Activated B cell treated with CpG ODN at 0.5 μM for 24 hours (primary cell): Measurements from ENCODE around the gene GRAMD2B. TPM values are rescaled to one million over a fixed set of nuclear protein-coding genes. Genes with fewer than 3 reads are reported as not detected.

ENCODE experiments used
- ATAC-seq: fragments of 200-7000 bp; cut with Tn5 transposase; one replicate; pipeline ENCODE4 v1.10.0; 2021; ENCODE audit warnings: low read depth, mild to moderate bottlenecking, moderate library complexity
- CTCF ChIA-PET: fragments of 350-600 bp; sonication (Branson Sonifier 250); formaldehyde crosslinking; loops from one replicate; lab custom pipeline; 2021; ENCODE audit warnings: antibody characterized with exemption; lab: Charles Lee
- POLR2A ChIA-PET: fragments of 350-600 bp; sonication (Branson Sonifier 250); formaldehyde crosslinking; loops from one replicate; lab custom pipeline; 2021; ENCODE audit warnings: antibody characterized with exemption; lab: Charles Lee
- DNase-seq: peaks from one replicate; pipeline ENCODE4 v3.0.0; 2022
- H3K27ac Mint-ChIP-seq: one replicate; pipeline ENCODE4 v1.8.0; 2020; ENCODE audit warnings: mixed read lengths
- H3K27me3 Mint-ChIP-seq: one replicate; pipeline ENCODE4 v1.8.0; 2021; ENCODE audit warnings: mixed read lengths
- H3K36me3 Mint-ChIP-seq: one replicate; pipeline ENCODE4 v1.8.0; 2021; ENCODE audit warnings: low read depth, mixed read lengths
- H3K4me1 Mint-ChIP-seq: one replicate; pipeline ENCODE4 v1.8.0; 2021; ENCODE audit warnings: mixed read lengths
- H3K4me3 Mint-ChIP-seq: one replicate; pipeline ENCODE4 v1.8.0; 2020; ENCODE audit warnings: mild to moderate bottlenecking, mixed read lengths
- H3K9me3 Mint-ChIP-seq: one replicate; pipeline ENCODE4 v1.8.0; 2020; ENCODE audit warnings: mixed read lengths
- CTCF ChIP-seq: fragments of 200-600 bp; IDR thresholded peaks from one replicate; pipeline ENCODE4 v1.8.0; 2022; ENCODE audit warnings: antibody characterized with exemption, mild to moderate bottlenecking
- intact Hi-C: fragments of 100-400 bp; cut with micrococcal nuclease; formaldehyde crosslinking; loops from one replicate; pipeline ENCODE4 v1.15.1; 2024
- total RNA-seq: library from RNA; stranded (reverse); gene quantifications from 2 replicates; pipeline ENCODE4 v1.2.3, GENCODE V29; 2022

Gene GRAMD2B
- total RNA-seq, 1 donor from 2014 or later: 4.9 TPM

DNA sequence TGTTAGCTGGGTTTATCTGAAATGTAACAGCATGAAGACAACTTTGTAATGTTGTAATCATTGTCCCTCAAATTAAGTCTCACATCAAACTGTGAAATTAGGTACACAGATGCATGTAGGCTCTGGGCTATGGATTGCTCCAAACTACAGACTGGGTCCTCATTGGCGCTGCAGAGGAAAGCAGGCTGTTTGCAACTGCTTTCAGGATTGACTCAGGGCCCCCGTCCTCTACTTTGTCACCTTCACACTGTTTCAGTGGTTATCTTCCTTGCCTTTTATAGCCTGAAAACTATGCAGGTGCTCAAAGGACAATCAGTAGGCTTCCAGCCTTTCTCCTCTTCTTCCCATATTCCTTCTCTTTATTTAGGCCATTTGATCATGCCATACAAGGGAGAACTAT is 18.0 kb downstream of the GRAMD2B start:
- H3K36me3 Mint-ChIP-seq: peaks cover 2% of the 10 kb centered on the region
- ChIA-PET CTCF (no interaction called here), POLR2A (no interaction called here)
- intact Hi-C loops: no loop called here
- ATAC-seq (no peak), DNase-seq (no peak)
- no peaks in the 10 kb centered on the region for H3K27me3 Mint-ChIP-seq
- TF ChIP-seq CTCF: no peak
- H3K4me1 Mint-ChIP-seq: no peaks in the 10 kb centered on the region
- no peak overlapping the region for H3K27ac Mint-ChIP-seq
- H3K9me3 Mint-ChIP-seq: no peaks in the 10 kb centered on the region
- no peak overlapping the region for H3K4me3 Mint-ChIP-seq

GRCh38 chr5:126443374-126443851 is 20.2 kb downstream of the GRAMD2B start:
- Mint-ChIP-seq H3K4me1 (no peaks in the 10 kb centered on the region), H3K9me3 (no peaks in the 10 kb centered on the region), H3K27me3 (no peaks in the 10 kb centered on the region), H3K4me3 (no peak overlapping the region), H3K36me3 (no peaks in the 10 kb centered on the region), H3K27ac (no peak overlapping the region)
- ChIA-PET CTCF (no interaction called here), POLR2A (no interaction called here)
- no peak for DNase-seq
- TF ChIP-seq CTCF: no peak
- intact Hi-C loops: no loop called here
- no peak for ATAC-seq

DNA sequence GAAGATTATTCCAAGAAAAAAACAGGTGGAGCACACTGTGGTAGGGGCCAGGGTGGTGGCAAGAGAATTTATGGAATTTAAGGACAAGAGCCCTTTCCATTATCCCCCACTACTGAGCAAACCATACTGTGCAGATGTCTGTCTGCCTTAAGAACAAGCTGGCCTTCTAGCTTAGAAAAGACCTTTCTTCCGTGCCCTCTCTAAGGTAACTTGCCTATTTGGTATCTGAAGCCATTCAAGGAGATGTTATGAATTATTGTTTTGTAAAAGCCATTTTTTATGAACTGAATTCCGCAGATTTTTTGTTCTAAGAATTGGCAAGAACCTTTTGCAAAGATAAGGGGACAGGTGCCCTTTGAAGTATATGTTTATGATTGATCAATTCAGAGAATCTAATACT is 20.9 kb downstream of the GRAMD2B start:
- ATAC-seq: no peak
- no peaks in the 10 kb centered on the region for H3K27me3 Mint-ChIP-seq
- intact Hi-C loops: no loop called here
- ChIA-PET CTCF (no interaction called here), POLR2A (no interaction called here)
- no peak for TF ChIP-seq CTCF
- H3K4me1 Mint-ChIP-seq: peaks cover 3% of the 10 kb centered on the region
- H3K9me3 Mint-ChIP-seq: no peaks in the 10 kb centered on the region
- no peaks in the 10 kb centered on the region for H3K36me3 Mint-ChIP-seq
- no peak for DNase-seq
- no peak overlapping the region for H3K27ac Mint-ChIP-seq
- no peak overlapping the region for H3K4me3 Mint-ChIP-seq

DNA sequence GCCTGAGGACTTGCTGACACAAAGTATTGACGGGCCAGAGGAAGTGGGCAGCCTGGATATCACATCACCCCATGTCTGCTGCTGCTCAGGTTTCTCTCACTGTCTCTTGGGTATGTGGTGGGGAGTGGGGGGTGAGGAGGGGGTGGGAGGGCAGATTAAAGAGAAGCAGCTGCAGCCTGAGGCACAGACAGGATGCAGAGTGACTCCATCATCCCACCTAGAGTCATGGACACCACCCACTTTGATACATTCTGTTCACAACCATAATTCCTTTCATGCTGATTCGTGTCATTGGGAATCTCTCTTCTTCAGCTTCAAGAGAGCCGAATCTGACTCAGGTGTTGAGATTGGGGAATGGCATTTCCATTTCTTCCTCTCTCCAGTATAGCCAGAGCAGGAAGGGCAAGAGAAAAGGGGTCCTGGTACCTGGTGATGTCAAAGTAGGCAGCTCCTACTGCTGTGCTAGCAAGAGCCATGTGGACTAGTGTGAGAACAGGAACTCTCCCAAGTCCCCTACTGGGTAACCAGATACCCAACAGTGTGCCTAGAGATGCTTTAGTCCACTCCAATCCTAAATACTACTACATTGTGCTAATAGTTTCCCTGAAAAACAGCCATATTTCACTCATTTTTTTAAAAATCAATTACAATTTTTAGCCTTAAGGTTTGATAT is 22.4 kb downstream of the GRAMD2B start:
- DNase-seq: no peak
- Mint-ChIP-seq H3K4me3 (no peak overlapping the region), H3K27ac (no peak overlapping the region), H3K4me1 (peaks cover 16% of the 10 kb centered on the region), H3K36me3 (no peaks in the 10 kb centered on the region), H3K9me3 (no peaks in the 10 kb centered on the region), H3K27me3 (no peaks in the 10 kb centered on the region)
- POLR2A ChIA-PET: no interaction called here
- ATAC-seq: no peak
- intact Hi-C loops: no loop called here
- CTCF ChIA-PET: no interaction called here
- no peak for TF ChIP-seq CTCF

DNA sequence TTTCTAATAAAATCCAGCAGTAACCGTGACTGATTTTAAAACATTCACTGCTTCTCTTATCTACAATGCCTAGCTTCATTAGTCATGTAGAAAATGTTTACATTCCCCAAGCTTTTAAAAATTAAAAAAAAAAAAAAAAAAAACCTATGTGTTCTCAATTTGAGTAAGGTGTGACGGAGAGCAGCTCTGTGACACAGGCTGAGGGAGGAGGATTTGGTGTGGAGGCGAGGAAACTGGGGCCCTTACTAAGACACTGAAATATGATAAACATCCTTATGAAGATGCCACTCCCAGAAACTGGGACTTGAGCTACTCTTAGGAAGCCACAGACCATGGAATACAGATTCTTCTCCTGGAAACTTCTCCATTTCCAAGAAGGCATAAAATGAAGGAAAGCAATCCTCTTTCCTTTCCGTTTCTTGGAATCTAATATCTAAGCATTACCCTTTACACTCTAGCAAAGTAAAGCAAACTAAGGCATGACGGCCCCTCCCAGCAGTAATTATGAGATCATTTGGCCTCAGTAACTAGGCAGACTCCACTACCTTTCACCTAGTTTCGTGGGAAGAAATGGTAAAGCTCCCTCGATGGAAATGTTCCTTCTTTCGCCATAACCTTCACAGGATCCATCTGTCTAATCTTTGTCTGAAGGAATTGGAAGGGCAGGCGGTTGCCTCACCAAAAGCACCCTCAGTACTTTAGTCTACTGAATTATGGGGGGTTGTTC is 23.5 kb downstream of the GRAMD2B start:
- Mint-ChIP-seq H3K9me3 (no peaks in the 10 kb centered on the region), H3K4me3 (no peak overlapping the region), H3K27me3 (no peaks in the 10 kb centered on the region), H3K27ac (no peak overlapping the region), H3K4me1 (peaks cover 17% of the 10 kb centered on the region), H3K36me3 (no peaks in the 10 kb centered on the region)
- ATAC-seq: no peak
- CTCF ChIA-PET: no interaction called here
- no peak for TF ChIP-seq CTCF
- POLR2A ChIA-PET: no interaction called here
- intact Hi-C loops: no loop called here
- DNase-seq: no peak
